ENCODE data around the gene SLC24A3.

DNA sequence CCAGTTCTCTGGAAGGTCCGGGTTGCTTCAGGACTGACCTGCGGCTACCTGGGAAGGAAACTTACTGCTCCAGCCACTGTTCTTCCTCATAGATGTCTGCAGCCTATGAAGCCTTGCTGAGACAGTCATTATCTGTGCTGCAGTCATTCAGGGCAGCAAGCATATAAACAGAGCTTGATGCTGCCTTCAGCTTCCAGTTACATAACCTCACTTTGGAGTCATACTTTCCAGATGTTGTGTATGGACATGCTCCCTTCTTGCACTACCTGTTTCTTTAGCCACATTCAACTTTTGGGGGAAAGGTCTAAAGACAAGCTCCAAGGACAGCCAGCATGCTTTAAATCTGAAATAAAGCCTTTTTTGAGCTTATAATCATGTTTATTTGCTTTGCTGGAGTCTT lies 98.1 kb downstream of the SLC24A3 start:
- TF ChIP-seq, protein P1, sequence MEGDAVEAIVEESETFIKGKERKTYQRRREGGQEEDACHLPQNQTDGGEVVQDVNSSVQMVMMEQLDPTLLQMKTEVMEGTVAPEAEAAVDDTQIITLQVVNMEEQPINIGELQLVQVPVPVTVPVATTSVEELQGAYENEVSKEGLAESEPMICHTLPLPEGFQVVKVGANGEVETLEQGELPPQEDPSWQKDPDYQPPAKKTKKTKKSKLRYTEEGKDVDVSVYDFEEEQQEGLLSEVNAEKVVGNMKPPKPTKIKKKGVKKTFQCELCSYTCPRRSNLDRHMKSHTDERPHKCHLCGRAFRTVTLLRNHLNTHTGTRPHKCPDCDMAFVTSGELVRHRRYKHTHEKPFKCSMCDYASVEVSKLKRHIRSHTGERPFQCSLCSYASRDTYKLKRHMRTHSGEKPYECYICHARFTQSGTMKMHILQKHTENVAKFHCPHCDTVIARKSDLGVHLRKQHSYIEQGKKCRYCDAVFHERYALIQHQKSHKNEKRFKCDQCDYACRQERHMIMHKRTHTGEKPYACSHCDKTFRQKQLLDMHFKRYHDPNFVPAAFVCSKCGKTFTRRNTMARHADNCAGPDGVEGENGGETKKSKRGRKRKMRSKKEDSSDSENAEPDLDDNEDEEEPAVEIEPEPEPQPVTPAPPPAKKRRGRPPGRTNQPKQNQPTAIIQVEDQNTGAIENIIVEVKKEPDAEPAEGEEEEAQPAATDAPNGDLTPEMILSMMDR (IDR thresholded peaks at IDR 0.05; ENCODE audit: low read depth, low read length, poor library complexity, severe bottlenecking), result no peak
- TF ChIP-seq EZH2phosphoT487 (IDR thresholded peaks at IDR 0.05; ENCODE audit: borderline replicate concordance, low read length), result no peak

Data from DOHH2 (cell line).